PFSK-1 (cell line): Measurements from ENCODE around the gene REV3L.

Experiments
- FOXP2 ChIP-seq: optimal IDR thresholded peaks from 2 replicates; pipeline ENCODE3; 2011; ENCODE audit warnings: borderline replicate concordance, control low read depth, inconsistent platforms; ENCODE audit not compliant: insufficient read depth; ENCODE audit errors: extremely low read length, extremely low read depth
- POLR2AphosphoS5 ChIP-seq: IDR thresholded peaks from 2 replicates; pipeline ENCODE4 v1.6.1; 2012; ENCODE audit warnings: low read depth, mild to moderate bottlenecking, control low read depth, low read length, moderate library complexity
- SIN3A ChIP-seq: IDR thresholded peaks from 2 replicates; pipeline ENCODE4 v1.6.1; 2012; ENCODE audit warnings: mild to moderate bottlenecking, low read length, moderate library complexity, borderline replicate concordance; ENCODE audit not compliant: insufficient read depth
- TAF1 ChIP-seq: IDR thresholded peaks from 2 replicates; pipeline ENCODE4 v1.6.1; 2012; ENCODE audit warnings: low read length, control low read depth, borderline replicate concordance; ENCODE audit not compliant: insufficient read depth
- TF ChIP-seq, protein P1 (sequence below), 2 experiments: IDR thresholded peaks; 2 replicates each; pipeline versions ENCODE4 v1.6.1 to v1.8.0; 2011 to 2012; ENCODE audit warnings: low read depth in 2 of 2, low read length in 2 of 2, control low read depth in 1 of 2, inconsistent platforms in 1 of 2, mild to moderate bottlenecking in 1 of 2, moderate library complexity in 1 of 2; ENCODE audit not compliant: insufficient read depth in 1 of 2

DNA sequence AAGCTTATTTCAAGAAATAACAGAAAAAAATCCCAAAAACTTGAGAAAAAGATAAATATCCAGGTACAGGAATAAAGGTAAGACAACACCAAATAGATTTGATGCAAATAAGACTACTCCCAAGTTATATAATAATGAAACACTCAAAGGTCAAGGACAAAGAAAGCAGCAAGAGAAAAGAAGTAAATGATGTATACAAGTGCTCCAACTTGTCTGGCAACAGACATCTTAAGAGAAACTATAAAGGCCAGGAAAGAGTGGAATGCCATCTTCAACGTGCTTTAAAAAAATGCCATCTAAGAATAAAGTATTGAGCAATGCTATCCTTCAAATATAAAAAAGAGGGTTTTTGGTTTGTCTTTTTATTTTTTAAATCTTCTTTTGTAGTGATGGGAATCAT is 54.2 kb downstream of the REV3L start:
- TF ChIP-seq, protein P1, sequence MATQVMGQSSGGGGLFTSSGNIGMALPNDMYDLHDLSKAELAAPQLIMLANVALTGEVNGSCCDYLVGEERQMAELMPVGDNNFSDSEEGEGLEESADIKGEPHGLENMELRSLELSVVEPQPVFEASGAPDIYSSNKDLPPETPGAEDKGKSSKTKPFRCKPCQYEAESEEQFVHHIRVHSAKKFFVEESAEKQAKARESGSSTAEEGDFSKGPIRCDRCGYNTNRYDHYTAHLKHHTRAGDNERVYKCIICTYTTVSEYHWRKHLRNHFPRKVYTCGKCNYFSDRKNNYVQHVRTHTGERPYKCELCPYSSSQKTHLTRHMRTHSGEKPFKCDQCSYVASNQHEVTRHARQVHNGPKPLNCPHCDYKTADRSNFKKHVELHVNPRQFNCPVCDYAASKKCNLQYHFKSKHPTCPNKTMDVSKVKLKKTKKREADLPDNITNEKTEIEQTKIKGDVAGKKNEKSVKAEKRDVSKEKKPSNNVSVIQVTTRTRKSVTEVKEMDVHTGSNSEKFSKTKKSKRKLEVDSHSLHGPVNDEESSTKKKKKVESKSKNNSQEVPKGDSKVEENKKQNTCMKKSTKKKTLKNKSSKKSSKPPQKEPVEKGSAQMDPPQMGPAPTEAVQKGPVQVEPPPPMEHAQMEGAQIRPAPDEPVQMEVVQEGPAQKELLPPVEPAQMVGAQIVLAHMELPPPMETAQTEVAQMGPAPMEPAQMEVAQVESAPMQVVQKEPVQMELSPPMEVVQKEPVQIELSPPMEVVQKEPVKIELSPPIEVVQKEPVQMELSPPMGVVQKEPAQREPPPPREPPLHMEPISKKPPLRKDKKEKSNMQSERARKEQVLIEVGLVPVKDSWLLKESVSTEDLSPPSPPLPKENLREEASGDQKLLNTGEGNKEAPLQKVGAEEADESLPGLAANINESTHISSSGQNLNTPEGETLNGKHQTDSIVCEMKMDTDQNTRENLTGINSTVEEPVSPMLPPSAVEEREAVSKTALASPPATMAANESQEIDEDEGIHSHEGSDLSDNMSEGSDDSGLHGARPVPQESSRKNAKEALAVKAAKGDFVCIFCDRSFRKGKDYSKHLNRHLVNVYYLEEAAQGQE (IDR thresholded peaks at IDR 0.05; ENCODE audit: insufficient read depth in 1 of 2, low read depth in 2 of 2, low read length in 2 of 2), result no peak
- TF ChIP-seq POLR2AphosphoS5 (no peak), SIN3A (no peak), TAF1 (no peak), FOXP2 (no peak)
